DOHH2 (cell line): ENCODE data around the gene IRS1.

Experiments
- EZH2phosphoT487 ChIP-seq: fragments of 200-600 bp; sonication (generic); IDR thresholded peaks from 2 replicates; pipeline ENCODE4 v1.6.1; 2017; ENCODE audit warnings: borderline replicate concordance, mild to moderate bottlenecking, antibody characterized with exemption, low read length, moderate library complexity, mixed read lengths
- TF ChIP-seq, protein P1 (sequence below): fragments of 200-600 bp; sonication (generic); IDR thresholded peaks from one replicate; pipeline ENCODE4 v1.5.1; 2014; ENCODE audit warnings: antibody characterized with exemption, mild to moderate bottlenecking, low read depth, low read length; ENCODE audit not compliant: poor library complexity, severe bottlenecking

DNA sequence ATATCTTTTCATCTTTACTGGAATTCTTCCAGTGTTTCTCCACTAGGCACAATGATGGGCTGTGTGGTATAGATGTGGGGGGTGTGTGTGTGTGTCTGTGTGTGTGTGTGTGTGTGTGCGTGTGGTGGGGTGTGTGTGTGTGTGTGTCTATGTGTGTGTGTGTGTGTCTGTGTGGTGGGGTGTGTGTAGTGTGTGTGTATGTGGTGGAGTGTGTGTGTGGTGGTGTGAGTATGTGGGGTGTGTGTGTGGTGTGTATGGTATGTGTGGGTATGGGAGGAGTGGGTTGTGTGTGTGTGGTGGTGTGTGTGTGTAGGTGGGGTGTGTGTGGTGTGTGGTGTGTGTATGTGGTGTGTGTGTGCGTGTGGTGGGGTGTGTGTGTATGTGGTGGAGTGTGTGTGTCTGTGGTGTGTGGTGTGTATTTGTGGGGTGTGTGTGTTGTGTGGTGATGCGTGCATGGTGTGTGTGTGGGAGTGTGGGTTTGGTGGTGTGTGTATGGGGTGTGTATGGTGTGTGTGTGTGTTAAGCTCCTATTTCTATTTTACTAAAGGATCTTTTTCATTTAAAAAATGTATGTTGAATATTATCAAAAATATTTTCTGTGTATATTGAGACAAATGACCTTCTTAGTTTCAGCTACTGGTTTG is 84.2 kb downstream of the IRS1 start:
- TF ChIP-seq, protein P1, sequence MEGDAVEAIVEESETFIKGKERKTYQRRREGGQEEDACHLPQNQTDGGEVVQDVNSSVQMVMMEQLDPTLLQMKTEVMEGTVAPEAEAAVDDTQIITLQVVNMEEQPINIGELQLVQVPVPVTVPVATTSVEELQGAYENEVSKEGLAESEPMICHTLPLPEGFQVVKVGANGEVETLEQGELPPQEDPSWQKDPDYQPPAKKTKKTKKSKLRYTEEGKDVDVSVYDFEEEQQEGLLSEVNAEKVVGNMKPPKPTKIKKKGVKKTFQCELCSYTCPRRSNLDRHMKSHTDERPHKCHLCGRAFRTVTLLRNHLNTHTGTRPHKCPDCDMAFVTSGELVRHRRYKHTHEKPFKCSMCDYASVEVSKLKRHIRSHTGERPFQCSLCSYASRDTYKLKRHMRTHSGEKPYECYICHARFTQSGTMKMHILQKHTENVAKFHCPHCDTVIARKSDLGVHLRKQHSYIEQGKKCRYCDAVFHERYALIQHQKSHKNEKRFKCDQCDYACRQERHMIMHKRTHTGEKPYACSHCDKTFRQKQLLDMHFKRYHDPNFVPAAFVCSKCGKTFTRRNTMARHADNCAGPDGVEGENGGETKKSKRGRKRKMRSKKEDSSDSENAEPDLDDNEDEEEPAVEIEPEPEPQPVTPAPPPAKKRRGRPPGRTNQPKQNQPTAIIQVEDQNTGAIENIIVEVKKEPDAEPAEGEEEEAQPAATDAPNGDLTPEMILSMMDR = no peak
- no peak for TF ChIP-seq EZH2phosphoT487
